GM12891 (cell line): ENCODE data around the gene VSTM2B.

Experiments used
- DNase-seq: peaks from one replicate; pipeline ENCODE4 v3.0.0; 2011; ENCODE audit warnings: low spot score; ENCODE audit not compliant: insufficient read length
- FAIRE-seq: peaks from 2 replicates; lab custom pipeline; 2011; peaks lifted over from hg19 to GRCh38; lab: Jason Lieb, UNC
- PAX5 ChIP-seq: IDR thresholded peaks from 2 replicates; pipeline ENCODE4 v1.6.1; 2011; ENCODE audit warnings: low read length, moderate library complexity, mild to moderate bottlenecking; ENCODE audit not compliant: insufficient read depth, severe bottlenecking
- POLR2A ChIP-seq: IDR thresholded peaks from 2 replicates; pipeline ENCODE4 v1.6.1; 2011; ENCODE audit warnings: low read depth, low read length, control low read depth
- POLR2AphosphoS5 ChIP-seq: IDR thresholded peaks from 2 replicates; pipeline ENCODE4 v1.6.1; 2011; ENCODE audit warnings: low read depth, low read length, control low read depth
- POU2F2 ChIP-seq: IDR thresholded peaks from 2 replicates; pipeline ENCODE4 v1.6.1; 2011; ENCODE audit warnings: low read depth, mild to moderate bottlenecking, control low read depth, low read length, moderate library complexity
- SPI1 ChIP-seq: IDR thresholded peaks from 2 replicates; pipeline ENCODE4 v1.6.1; 2011; ENCODE audit warnings: low read depth, low read length, control low read depth
- TAF1 ChIP-seq: IDR thresholded peaks from 2 replicates; pipeline ENCODE4 v1.6.1; 2011; ENCODE audit warnings: low read depth, low read length, control low read depth

The VSTM2B gene

GRCh38 chr19:29495901-29496441 lies 29.8 kb upstream of the VSTM2B start:
- FAIRE-seq (no peak), DNase-seq (no peak)
- TF ChIP-seq SPI1, result no peak
- TF ChIP-seq PAX5, result no peak
- TF ChIP-seq POLR2A, result no peak
- TF ChIP-seq POLR2AphosphoS5, result no peak
- TF ChIP-seq TAF1, result no peak
- no peak for TF ChIP-seq POU2F2

- DNase-seq (no peak), FAIRE-seq (no peak)
- TF ChIP-seq SPI1, result no peak
- TF ChIP-seq POLR2A, result no peak
- TF ChIP-seq TAF1, result no peak
- TF ChIP-seq PAX5, result no peak
- TF ChIP-seq POU2F2, result no peak
- no peak for TF ChIP-seq POLR2AphosphoS5
Measured at GRCh38 chr19:29497241-29497640, 28.6 kb upstream of the VSTM2B start.

GRCh38 chr19:29497686-29498436 lies 27.9 kb upstream of the VSTM2B start:
- DNase-seq (no peak), FAIRE-seq (no peak)
- TF ChIP-seq TAF1 (no peak), POLR2A (no peak), POLR2AphosphoS5 (no peak), PAX5 (no peak), SPI1 (no peak), POU2F2 (no peak)

GRCh38 chr19:29499261-29499920 lies 26.4 kb upstream of the VSTM2B start:
- FAIRE-seq (no peak), DNase-seq (no peak)

GRCh38 chr19:29499921-29500590 lies 25.7 kb upstream of the VSTM2B start:
- TF ChIP-seq POU2F2, result no peak
- TF ChIP-seq TAF1, result no peak
- no peak for TF ChIP-seq POLR2AphosphoS5
- TF ChIP-seq POLR2A, result no peak
- no peak for TF ChIP-seq PAX5
- TF ChIP-seq SPI1, result no peak
- DNase-seq, result no peak
- no peak for FAIRE-seq

More at GRCh38 chr19:29499261-29499920, 26.4 kb upstream of the VSTM2B start:
- TF ChIP-seq TAF1 (no peak), PAX5 (no peak), POLR2AphosphoS5 (no peak), POU2F2 (no peak), POLR2A (no peak), SPI1 (no peak)

GRCh38 chr19:29501816-29502580 lies 23.8 kb upstream of the VSTM2B start:
- DNase-seq, result no peak
- TF ChIP-seq POLR2A (no peak), POU2F2 (no peak), PAX5 (no peak), POLR2AphosphoS5 (no peak), TAF1 (no peak), SPI1 (no peak)
- no peak for FAIRE-seq

- no peak for TF ChIP-seq SPI1
- TF ChIP-seq TAF1, result no peak
- no peak for TF ChIP-seq PAX5
- TF ChIP-seq POU2F2, result no peak
- TF ChIP-seq POLR2AphosphoS5, result no peak
- no peak for TF ChIP-seq POLR2A
- no peak for DNase-seq
- no peak for FAIRE-seq
Measured at GRCh38 chr19:29502581-29502850, 23.3 kb upstream of the VSTM2B start.

GRCh38 chr19:29503140-29503758 lies 22.5 kb upstream of the VSTM2B start:
- TF ChIP-seq POLR2A (no peak), POU2F2 (no peak), TAF1 (no peak), SPI1 (no peak), PAX5 (no peak), POLR2AphosphoS5 (no peak)
- FAIRE-seq, result no peak
- DNase-seq, result no peak
